ENCODE results near the gene RAB3IL1.

- TF ChIP-seq CTCF (CRISPR knock-in tag; IDR thresholded peaks at IDR 0.05): no peak
- no peak for TF ChIP-seq FOXA1 (IDR thresholded peaks at IDR 0.05)
- TF ChIP-seq FOXA1 (CRISPR knock-in tag; IDR thresholded peaks at IDR 0.05): no peak
- no peak for TF ChIP-seq ZBTB4 (CRISPR knock-in tag; IDR thresholded peaks at IDR 0.05; ENCODE audit: borderline replicate concordance)
- TF ChIP-seq ZNF234 (CRISPR knock-in tag; conservative IDR thresholded peaks at IDR 0.05): no peak
- no peak for TF ChIP-seq BHLHE40 (IDR thresholded peaks at IDR 0.05; ENCODE audit: low read length)
- TF ChIP-seq ZNF567 (CRISPR knock-in tag; IDR thresholded peaks at IDR 0.05; ENCODE audit: borderline replicate concordance): no peak
- TF ChIP-seq BRD4 (CRISPR knock-in tag; IDR thresholded peaks at IDR 0.05): no peak
Measured at GRCh38 chr11:61850687-61851086, 66.7 kb downstream of the RAB3IL1 start.
